ENCODE results near the gene CARD11.

The CARD11 gene

GRCh38 chr7:3043544-3044371 is at the start of gene CARD11:
Gene CARD11, minus strand, starts transcription at chr7:3043867. Its CDS starts 85,361 bp downstream, at chr7:2958506.
- no peak for DNase-seq (ENCODE audit: low spot score)

DNA sequence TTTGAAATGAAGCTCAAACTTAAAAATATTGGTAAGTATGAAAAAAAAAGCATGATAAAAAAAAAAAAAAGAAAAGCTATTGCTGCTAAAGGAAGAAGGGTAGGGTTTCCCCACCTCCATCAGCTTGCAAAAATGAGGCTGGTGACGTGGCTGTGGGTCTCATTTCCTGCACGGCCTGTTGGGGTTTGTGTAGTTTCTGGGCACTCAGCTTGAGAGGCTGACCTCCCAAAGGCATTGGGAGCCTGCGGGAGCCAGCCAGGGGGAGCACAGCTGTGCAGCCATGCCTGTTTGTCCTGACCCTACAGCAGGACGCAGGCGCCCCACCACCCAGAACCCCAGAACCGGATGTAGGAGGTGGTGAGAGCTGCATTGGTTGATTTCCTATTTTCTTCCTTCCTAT is 48.8 kb upstream of the CARD11 start:
- no peak for DNase-seq (ENCODE audit: low spot score)

GRCh38 chr7:3091631-3092030 is 48.0 kb upstream of the CARD11 start:
- no peak for DNase-seq (ENCODE audit: low spot score)

- no peak for DNase-seq (ENCODE audit: low spot score)
Observed at GRCh38 chr7:3089493-3089892, 45.8 kb upstream of the CARD11 start.

- DNase-seq (ENCODE audit: low spot score), result no peak
Observed at GRCh38 chr7:3087243-3087755, 43.6 kb upstream of the CARD11 start.

- no peak for DNase-seq (ENCODE audit: low spot score)
Observed at GRCh38 chr7:3083350-3083749, 39.7 kb upstream of the CARD11 start.

DNA sequence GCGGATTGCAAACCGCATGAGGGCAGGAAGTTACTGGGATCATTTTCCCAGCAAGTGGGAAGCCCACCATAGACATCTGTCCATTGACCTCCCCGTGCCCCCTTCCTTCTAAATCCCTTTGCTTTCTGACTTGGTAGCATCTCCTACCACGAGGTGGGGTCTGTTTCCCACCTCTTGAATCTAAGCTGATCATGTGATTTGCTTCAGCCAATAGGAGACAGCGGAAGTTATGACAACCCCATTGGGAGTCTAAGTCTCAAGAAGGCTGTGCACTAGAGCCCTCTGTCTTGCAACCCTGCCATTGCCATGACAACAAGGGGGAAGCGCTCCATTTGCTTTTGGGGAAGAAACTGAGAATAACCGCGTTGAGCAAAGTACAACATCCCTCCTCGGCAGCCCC is 39.2 kb upstream of the CARD11 start:
- no peak for DNase-seq (ENCODE audit: low spot score)

DNA sequence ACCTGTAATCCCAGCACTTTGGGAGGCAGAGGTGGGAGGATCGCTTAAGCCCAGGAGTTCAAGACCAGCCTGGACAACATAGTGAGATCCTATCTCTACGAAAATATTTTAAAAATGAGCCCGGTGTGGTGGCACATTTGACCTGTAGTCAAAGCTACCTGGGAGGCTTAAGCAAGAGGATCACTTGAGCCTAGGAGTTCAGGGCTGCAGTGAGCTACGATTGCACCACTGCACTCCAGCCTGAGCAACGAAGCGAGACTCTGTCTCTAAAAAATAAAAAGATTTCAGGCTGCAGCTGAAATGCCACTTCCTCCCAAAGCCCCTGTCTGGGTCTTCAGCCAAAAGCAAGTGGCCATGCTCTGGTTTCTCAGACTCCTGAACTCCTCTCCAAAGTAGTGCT is 38.7 kb upstream of the CARD11 start:
- no peak for DNase-seq (ENCODE audit: low spot score)

GRCh38 chr7:3080106-3080505 is 36.4 kb upstream of the CARD11 start:
- DNase-seq (ENCODE audit: low spot score), result no peak

- DNase-seq (ENCODE audit: low spot score), result no peak
Observed at GRCh38 chr7:3078514-3078913, 34.8 kb upstream of the CARD11 start.

DNA sequence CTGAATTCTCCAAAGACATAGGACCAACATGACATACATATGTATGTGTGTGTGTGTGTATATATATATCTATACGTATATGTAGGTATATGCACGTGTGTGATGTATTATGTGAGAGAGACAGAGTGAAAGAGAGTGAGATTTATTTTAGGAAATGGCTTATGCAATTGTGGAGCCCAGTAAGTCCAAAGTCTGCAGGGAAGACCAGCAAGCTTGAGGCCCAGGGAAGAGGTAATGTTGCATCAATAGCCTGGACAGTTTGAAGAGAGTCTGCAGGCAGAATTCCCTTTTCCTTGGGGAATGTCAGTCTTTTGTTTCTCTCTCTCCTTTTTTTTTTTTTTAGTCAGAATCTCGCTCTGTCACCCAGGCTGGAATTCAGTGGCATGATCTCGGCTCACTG is 33.0 kb upstream of the CARD11 start:
- DNase-seq (ENCODE audit: low spot score), result no peak

- no peak for DNase-seq (ENCODE audit: low spot score)
Observed at GRCh38 chr7:3076163-3076562, 32.5 kb upstream of the CARD11 start.

- DNase-seq (ENCODE audit: low spot score), result no peak
Observed at GRCh38 chr7:3075441-3075840, 31.8 kb upstream of the CARD11 start.

DNA sequence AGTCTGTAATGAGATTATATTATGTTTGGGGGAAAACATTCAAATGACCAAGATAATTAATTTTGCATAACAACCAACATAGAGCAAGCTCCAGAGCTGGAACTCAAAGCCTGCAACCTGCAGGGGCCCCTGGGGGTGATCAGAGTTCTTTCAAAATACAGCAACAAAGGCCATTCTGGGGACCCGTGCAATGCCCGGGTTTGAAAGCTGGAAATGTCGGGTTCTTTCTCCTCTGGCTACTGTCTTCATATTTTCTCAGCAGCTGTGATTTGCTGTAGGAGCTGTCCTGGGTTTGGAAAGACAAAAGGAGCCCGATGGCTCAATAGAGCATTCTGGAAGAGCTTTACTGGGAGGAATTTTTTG is 30.8 kb upstream of the CARD11 start:
- no peak for DNase-seq (ENCODE audit: low spot score)

DNA sequence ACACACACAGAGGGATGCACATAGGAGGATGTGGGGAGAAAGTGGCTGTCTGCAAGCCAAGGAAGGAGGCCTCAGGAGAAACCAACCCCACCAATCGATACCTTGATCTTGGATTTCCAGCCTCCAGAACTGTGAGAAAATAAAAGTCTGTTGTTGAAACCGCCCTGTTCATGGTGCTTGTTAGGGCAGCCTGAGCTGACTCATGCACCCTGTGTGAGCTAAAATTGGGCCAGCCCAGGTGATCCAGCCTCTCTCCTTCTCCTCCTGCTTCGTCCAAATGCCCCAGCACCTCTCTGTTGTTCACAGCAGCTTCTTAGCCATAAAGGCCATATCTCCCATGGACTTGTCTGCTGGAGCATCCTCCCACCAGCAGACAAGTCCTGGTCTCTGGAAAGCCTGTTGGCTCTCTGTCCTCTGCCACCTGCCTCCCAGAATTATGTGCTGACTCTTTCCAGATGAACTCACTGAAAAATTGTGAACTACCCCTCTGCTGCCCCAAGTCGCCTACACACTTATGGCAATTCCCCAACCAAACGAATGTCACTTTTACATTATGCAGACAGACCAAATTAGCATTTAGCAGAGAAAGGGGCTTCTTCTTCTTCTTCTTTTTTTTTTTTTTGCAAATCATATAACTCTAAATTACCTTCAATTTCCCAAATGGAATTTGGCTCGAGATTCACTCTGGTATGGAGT is 30.2 kb upstream of the CARD11 start:
- no peak for DNase-seq (ENCODE audit: low spot score)

DNA sequence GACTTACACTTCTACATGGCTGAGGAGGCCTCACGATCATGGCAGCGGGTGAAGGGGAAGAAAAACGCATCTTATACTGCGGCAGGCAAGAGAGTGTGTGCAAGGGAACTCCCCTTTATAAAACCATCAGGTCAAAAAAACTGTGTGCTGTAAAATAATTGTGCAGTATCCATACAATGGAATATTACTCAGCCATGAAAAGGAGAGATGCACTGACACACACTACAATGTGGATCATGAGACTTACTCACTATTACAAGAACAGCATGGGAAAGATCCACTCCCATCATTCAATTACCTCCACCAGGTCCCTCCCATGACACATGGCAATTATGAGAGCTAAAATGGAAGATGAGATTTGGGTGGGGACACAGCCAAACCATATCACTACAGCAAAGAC is 27.2 kb upstream of the CARD11 start:
- no peak for DNase-seq (ENCODE audit: low spot score)

- no peak for DNase-seq (ENCODE audit: low spot score)
Observed at GRCh38 chr7:3069771-3070449, 26.2 kb upstream of the CARD11 start.

DNA sequence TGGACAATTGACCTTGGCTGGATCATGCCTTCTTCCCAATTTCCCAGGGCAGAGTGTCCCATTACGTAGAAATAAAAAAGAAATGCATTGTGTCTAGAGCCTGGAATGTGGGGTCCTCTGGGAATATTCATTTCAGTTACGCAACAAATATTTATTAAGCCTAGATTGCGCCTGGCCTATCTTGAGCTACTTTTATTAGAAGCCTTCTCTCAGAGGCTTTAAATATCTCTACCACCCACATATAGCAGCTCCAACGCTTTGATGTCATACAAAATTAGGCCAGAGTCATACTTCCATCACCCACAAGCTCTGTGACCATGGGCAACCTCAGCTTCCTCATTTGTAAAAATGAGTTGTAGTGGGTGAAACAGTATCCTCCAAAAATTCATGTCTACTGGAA is 24.9 kb upstream of the CARD11 start:
- no peak for DNase-seq (ENCODE audit: low spot score)

DNA sequence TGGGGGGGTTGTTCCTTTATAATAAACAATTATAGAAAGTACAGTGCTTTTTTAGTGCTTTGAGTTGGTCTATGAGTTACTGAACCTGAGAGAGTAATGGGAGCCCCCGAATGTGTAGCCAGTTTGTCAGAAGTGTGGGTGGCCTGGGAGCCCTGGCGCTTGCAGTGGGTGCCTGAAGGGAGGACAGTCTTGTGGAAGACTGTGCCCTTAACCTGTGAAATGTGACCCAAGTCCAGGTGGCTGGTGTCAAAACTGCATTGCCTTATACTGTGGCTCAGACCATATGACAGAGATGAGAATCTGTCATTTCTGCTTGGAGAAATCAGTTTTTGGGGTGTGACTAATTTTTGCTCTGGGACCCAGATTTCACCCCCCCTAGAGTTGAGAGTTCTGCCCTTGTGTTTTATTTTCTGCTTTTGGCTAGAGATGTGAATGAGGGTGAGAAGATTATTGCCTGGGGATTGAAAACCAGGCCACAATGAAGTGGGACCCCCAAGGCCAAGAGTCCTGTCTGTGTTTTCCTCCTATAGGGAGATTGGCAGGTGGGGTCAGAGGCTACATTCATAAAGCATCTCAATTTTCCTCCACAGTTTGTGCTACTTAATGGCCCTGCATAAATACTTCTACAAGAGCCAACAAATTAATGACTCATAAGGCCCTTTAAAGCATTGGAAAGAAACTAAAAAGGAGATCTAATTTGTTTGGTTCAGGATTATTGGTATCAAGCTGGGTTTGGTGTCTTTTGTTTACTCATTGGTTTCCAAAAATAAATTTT is 24.1 kb upstream of the CARD11 start:
- DNase-seq (ENCODE audit: low spot score), result no peak

DNA sequence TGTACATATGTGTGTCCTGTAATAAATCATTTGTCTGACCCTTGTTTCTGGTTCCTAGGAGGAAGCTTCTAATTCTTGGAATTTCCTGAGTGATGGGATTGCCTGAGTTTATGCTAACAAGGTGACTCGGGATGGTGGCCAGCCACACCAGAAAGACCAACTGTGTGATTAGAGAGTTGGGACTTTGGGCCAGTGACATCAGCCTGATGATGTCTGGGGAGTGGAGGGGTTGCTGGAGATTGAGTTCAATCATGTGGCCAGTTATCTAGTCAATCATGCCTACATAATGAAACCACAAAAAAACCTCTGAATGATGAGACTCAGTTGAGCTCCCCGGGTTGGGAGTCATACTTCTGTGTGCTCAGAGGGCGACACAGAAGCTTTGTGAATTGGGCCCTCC is 23.5 kb upstream of the CARD11 start:
- DNase-seq (ENCODE audit: low spot score), result no peak

- DNase-seq (ENCODE audit: low spot score), result no peak
Observed at GRCh38 chr7:3066506-3066905, 22.8 kb upstream of the CARD11 start.

DNA sequence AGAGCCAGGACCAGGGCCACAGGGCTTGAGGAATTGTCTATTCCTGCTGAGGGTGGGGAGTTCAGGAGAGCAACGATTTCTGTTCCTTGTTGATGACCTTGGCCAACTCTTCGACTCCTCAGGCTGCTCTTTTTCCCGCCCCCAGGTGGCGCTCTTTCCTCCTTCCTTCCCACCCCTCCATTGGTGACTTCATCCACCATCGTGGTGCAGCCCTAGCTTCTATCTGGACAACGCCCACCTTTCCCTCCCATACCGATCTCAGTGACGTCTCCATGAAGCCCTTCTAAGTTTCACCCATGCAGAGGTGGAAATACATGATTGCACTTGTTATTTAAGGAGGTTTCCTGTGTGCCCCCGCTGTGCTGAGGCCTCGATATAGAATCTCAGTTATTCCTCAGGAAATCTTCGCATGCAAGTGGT is 22.1 kb upstream of the CARD11 start:
- no peak for DNase-seq (ENCODE audit: low spot score)
